ENCODE measurements around the gene CDS2.

GRCh38 chr20:5078399-5078958, 48.3 kb upstream of the CDS2 start:
- no peak for TF ChIP-seq CTCF (IDR thresholded peaks at IDR 0.05)
- no peak for TF ChIP-seq ZFX (IDR thresholded peaks at IDR 0.05; ENCODE audit: borderline replicate concordance)

Data from 22Rv1 (cell line).